ENCODE data around the gene RNASEH2C.
"Not testable (repeated sequence)": the region's sequence is repeated elsewhere in the genome, so short reads cannot be mapped to it uniquely, and the experiment has no call there.

Gene RNASEH2C

GRCh38 chr11:65710421-65710820, 10.2 kb downstream of the RNASEH2C start:
- H3K27ac ChIP-seq: peak overlapping the region; percentile 96

GRCh38 chr11:65709661-65710060, 10.9 kb downstream of the RNASEH2C start:
- no peak overlapping the region for H3K27ac ChIP-seq
- TF ChIP-seq CTCF (IDR thresholded peaks at IDR 0.05) (no peak), ZFX (IDR thresholded peaks at IDR 0.05; ENCODE audit: borderline replicate concordance) (no peak)

More at GRCh38 chr11:65710421-65710820, 10.2 kb downstream of the RNASEH2C start:
- TF ChIP-seq ZFX (IDR thresholded peaks at IDR 0.05; ENCODE audit: borderline replicate concordance): no peak
- TF ChIP-seq CTCF (IDR thresholded peaks at IDR 0.05): no peak

DNA sequence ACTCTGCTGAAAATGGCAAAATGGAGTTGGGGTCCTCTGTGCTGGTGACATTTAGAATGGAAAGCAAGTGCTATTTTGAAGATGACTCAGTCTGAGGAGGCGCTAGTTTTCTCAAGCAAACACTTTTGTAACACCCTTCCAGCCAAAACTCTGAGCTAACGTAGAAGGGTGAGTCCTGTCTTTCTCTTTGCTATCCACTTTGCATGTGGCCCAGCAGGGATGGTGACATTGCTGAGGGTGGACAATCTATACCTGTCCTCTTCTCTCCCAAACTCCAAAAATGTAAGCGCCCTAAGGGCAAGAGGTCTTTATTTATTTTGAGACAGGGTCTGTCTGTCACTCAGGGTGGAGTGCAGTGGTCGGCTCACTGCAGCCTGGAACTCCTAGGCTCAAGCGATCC, 12.1 kb downstream of the RNASEH2C start:
- TF ChIP-seq ZFX (IDR thresholded peaks at IDR 0.05; ENCODE audit: borderline replicate concordance) (no peak), CTCF (IDR thresholded peaks at IDR 0.05) (no peak)
- no peak overlapping the region for H3K27ac ChIP-seq

- H3K27ac ChIP-seq: not testable (repeated sequence)
Observed at GRCh38 chr11:65707002-65707401, 13.6 kb downstream of the RNASEH2C start.

- not testable (repeated sequence) for H3K27ac ChIP-seq
- peak; percentile 83 for TF ChIP-seq CTCF (IDR thresholded peaks at IDR 0.05)
Observed at GRCh38 chr11:65706303-65706763, 14.3 kb downstream of the RNASEH2C start.

GRCh38 chr11:65703846-65704245, 16.8 kb downstream of the RNASEH2C start:
- TF ChIP-seq CTCF (IDR thresholded peaks at IDR 0.05): no peak
- no peak overlapping the region for H3K27ac ChIP-seq

- no peak for TF ChIP-seq CTCF (IDR thresholded peaks at IDR 0.05)
- TF ChIP-seq ZFX (IDR thresholded peaks at IDR 0.05; ENCODE audit: borderline replicate concordance): no peak
- no peak overlapping the region for H3K27ac ChIP-seq
Observed at GRCh38 chr11:65701686-65702085, 18.9 kb downstream of the RNASEH2C start.

GRCh38 chr11:65700399-65700798, 20.2 kb downstream of the RNASEH2C start:
- TF ChIP-seq ZFX (IDR thresholded peaks at IDR 0.05; ENCODE audit: borderline replicate concordance) (no peak), CTCF (IDR thresholded peaks at IDR 0.05) (no peak)
- H3K27ac ChIP-seq: no peak overlapping the region
